H54 (cell line): Measurements from ENCODE around the gene PRSS22.

ENCODE experiments used
- DNase-seq: peaks from one replicate; pipeline ENCODE4 v3.0.0; 2011; ENCODE audit warnings: low spot score, mixed read lengths; ENCODE audit not compliant: insufficient read length
- FAIRE-seq: peaks from 3 replicates; lab custom pipeline; 2011; peaks lifted over from hg19 to GRCh38; lab: Jason Lieb, UNC
- POLR2A ChIP-seq: IDR thresholded peaks from 2 replicates; pipeline ENCODE4 v1.6.1; 2011; ENCODE audit warnings: low read depth, mild to moderate bottlenecking, low read length

The PRSS22 gene

DNA sequence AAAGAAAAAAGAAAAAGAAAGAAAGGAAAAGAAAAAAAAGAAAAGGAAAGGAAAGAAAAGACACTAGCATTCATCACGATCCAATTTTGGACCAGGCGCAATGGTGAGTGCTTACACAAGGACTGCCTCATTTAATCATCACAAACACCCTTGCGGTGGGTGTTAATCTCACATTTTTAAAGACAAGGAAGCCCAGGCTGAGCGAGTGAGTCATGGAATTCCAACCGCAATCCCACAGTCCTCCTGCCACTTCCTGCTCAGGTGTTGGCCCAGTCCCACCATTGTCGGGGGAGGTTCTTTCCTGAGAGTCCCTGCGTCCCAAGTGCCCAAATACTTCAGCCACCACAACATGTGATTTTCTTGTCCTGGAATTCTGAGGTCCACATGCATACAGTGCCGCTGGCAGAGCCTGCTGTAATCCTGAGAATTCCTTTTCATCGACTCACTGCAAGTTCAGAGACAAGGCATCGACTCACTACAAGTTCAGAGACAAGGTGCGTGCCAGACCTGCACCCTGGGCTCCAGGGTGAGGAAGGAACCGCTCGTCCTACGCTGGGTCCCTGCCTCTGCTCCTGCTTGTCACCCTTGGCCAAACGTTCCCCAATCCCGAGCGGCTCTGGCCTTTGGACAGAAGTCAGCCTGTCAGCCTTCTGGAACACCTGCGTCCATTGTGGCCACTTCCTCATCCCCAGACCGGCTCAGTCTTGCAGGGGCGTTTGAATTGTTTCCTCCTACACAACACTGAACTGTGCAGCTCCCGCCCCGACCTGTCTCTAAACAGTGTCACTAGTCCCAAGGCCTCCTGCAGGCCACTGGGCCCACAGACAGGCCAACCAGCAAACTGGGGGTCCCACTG, 22.1 kb downstream of the PRSS22 start:
- peak; percentile 93 for FAIRE-seq

DNA sequence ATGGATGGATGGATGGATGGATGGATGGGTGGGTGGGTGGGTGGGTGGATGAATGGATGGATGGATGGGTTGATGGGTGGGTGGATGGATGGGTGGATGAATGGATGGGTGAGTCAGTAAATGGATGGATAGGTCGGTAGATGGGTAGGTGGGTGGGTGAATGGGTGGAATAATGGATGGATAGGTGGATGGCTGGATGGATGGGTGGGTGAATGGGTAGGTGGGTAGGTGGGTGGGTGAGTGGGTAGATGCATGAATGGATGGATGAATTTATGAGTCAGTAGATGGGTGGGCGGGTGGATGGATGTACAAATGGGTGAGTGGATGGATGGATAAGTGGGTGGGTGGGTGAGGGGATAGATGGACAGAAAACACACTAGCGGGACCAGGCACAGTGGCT, 23.0 kb downstream of the PRSS22 start:
- DNase-seq (no peak), FAIRE-seq (no peak)
- no peak for TF ChIP-seq POLR2A

More for the DNA sequence above, 22.1 kb downstream of the PRSS22 start:
- peak; percentile 95 for DNase-seq
- TF ChIP-seq POLR2A: no peak

DNA sequence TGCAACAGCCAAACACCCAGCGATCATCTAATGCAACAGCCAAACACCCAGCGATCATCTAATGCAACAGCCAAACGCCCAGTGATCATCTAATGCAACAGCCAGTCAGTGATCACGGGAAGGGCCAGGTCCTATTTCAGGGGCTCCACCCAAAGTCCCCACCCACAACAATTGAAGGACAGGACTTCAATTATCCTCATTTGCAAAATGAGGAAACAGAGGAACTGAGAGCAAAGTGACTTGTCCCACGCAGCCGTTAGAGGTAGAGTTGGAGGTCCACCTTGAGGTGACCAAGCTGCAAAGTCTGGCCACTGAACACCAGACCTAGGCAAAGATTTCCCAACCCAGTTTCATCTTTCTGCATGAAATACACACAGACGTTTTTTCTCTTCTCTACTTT, 24.2 kb downstream of the PRSS22 start:
- no peak for DNase-seq
- FAIRE-seq: no peak
- no peak for TF ChIP-seq POLR2A

DNA sequence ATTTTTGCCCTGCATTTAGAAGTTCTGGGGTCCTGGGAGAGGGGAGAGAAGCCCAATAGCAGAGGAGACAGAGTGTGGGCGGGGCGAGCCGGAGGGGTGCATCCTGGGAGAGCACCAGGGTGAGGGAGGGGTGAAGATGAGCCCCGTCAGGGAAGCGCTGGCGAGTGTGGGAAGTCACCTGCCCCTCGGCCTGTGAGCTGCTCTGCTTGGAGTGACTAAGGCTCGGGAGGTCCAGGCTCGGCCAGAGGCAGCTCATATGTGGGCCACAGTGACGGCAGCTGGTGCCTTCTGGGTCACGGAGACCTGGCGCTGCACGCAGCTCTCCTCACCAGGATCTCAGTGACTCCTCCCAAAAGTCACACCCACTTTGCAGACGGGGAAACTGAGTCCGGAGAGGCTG, 26.8 kb downstream of the PRSS22 start:
- no peak for TF ChIP-seq POLR2A
- DNase-seq: no peak
- no peak for FAIRE-seq

DNA sequence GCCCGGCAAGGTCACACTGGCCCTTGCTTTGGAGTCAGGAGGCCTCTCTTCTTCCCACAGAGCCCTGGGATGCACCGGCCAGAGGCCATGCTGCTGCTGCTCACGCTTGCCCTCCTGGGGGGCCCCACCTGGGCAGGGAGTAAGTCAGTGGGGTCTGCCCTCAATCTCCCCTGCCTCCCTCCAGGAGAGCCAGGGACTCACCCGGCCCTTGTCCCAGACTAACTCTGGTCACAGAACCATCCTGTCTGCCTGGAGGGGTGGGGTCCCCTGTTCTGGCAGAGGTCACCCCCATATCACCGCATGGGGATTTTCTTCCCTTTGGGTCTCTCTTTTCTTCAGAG, 27.6 kb downstream of the PRSS22 start:
- no peak for FAIRE-seq
- no peak for TF ChIP-seq POLR2A
- no peak for DNase-seq

DNA sequence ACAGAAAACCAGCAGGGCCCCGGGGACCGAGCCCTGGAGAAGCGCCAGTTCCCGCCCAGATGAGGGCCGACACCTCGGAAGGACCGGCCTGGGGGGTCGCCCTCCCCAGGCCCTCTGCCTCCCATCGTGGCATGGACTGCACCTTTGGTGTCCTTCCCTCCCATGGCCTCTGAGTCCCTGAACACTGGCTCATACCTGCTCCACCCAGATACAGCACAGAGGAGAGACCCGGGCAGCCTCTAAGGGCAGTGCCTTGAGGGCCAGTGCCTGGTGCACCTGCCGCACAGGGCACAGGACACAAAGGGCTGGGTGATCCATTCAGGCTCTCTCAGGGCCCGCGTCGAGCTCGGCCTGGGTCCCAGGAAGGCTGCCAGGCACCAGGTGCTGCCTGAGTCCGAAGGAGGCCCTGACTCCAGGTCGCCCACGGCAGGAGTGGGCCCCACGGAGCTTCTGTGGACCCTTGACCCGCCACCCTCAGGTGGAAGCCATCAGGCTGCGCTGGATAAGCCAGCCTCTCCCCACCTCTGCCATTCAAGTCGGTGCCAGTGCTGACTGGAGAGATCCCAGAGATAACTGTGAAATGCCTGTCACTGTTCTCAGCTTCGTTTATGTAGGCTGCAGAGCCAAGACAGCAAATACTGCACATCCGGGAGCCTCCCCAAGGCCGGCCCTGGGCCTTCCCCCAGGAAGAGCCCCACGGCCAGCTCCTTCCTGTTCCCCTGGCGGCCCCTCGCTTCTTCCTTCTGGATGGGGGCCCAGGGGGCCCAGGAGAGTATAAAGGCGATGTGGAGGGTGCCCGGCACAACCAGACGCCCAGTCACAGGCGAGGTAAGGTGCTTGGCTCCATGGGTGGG, 28.2 kb downstream of the PRSS22 start, which contains the start of gene ZG16B:
ZG16B (plus strand) TSS at position 803 of the 854 bp plus-strand sequence. CDS start 139 bp downstream, outside the sequence.
- DNase-seq (no peak), FAIRE-seq (no peak)
- TF ChIP-seq POLR2A: no peak

DNA sequence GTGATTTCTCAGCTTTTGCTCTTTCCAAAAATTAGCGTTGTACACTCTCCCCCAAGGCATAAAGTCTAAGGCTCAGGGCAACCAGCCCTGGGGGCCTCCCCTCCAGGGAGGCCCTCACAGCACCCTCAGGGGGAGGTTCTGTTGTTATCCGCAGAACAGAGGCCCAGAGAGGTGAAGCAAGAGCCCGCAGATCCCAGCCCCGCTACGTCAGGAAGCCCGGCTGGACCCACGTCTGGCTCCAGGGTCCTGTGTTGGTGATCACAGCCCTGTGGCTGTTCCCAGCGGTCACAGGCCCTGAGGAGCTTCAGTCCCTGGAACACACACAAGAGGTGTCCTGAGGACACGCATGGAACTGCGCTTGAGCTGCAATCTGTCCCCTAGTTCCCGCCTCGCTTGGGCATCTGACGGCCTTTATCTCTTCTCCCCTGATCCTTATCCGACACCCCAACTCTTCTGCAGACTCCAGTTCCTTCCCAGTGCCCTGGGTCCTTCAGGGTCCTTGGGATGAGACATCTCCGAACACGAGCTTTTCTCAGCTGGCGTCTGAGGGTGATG, 29.0 kb downstream of the PRSS22 start:
- DNase-seq (no peak), FAIRE-seq (no peak)
- TF ChIP-seq POLR2A: no peak

DNA sequence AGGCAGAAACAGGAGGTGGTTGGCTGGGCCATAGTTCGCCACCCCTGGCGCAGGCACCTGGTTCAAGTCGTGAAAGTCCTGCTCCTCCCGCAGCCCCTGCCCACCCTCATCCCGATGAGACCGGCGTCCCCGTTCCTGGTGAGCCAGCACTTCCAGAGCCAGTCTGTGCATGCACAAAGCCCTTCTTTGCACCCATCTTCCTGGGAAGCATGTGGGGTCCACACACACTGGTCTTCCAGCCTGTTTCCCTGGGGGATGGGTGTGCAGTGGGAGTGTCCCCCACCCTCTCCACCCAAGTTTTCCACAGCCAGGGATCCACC, 29.5 kb downstream of the PRSS22 start:
- no peak for TF ChIP-seq POLR2A
- DNase-seq (no peak), FAIRE-seq (no peak)

DNA sequence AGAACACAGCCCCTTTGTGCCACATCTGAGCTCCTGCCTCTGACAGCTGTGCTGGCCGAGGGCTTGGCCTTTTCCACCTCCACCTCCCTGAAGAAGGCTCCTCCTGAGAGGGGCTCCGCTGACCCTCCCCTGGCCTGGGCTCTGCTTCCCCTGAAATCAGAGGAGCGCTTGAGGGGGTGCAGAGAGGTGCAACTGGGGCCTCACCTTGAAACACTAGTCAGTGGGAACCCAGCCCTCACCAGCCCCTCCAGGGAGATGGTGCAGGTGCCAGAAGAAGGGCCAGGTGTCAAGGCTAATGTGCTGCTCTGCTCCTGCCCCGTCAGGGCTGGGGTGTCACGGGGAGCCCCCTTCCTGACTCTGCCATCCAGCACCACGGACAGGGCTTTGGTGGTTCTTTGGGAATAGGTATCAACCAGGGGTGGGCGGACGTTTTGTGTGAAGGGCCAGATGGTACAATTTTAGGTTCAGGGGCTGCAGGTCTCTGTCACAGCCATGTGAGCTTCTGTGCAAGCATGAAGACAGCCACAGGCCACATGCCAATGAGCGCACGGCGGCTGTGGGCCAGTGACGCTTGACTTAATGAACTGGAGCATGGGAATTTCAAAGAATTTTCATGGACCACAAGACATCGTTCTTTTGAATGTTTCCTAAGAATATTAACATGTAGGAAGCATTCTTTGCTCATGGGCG, 30.0 kb downstream of the PRSS22 start:
- no peak for FAIRE-seq
- no peak for TF ChIP-seq POLR2A

DNA sequence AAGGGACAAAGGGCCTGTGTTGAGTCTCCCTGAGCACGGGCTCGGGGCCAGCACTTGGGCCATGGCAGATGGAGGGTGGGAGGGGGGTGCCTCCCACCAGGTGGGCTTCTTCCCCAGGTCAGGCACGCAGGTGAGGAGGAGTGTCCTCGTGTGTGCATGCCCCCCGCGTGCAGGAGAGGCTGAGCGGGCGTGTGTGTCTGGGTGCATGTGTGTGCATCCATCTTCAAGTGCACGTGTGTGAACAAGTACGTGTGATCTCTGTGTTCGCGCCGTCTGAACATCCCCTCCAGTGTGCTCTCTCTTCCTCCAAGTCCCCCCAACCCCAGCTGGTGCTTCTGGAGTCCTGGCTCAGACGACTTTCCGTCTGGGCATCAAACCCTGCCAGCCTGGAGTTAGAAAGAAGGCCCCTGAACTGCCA, 30.6 kb downstream of the PRSS22 start:
- TF ChIP-seq POLR2A: no peak
- DNase-seq (no peak), FAIRE-seq (no peak)

More for the DNA sequence above, 30.0 kb downstream of the PRSS22 start:
- no peak for DNase-seq

DNA sequence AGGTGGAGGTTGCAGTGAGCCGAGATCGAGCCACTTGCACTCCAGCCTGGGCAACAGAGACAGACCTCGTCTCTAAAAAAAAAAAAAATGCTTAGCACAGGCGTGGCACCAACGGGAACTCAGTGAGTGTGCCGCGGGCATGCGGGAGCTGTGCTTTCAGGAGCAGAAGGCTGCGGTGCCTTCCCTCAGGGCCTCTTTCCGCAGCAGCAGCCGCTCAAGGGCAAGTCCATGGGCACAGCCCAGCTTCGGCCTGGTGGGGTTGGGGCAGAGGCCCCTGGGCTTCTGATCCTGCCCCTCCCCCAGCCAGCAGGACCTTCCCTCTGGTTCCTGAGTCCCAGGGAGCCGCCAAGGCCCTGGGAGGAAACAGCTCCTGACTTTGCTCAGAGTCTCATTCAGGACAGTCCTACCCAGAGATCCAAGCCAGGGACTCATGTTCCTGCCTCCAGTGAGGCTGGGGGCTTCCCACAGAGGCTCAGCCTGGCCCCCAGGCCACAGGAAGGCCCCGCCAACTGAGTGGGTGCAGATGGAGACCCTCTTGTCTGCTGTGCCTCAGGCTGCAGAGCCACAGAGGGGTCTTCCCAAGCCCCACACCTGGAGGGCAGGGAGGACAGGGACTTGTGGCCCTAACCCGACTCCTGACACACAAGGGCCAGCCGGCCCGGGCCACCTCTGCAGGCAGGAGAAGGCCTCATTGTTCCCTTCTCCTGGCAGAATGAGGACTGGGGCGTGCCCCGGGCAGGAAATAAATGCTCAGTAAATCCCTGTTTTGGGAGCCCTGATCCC, 31.2 kb downstream of the PRSS22 start:
- TF ChIP-seq POLR2A: no peak
- FAIRE-seq: no peak
- no peak for DNase-seq

DNA sequence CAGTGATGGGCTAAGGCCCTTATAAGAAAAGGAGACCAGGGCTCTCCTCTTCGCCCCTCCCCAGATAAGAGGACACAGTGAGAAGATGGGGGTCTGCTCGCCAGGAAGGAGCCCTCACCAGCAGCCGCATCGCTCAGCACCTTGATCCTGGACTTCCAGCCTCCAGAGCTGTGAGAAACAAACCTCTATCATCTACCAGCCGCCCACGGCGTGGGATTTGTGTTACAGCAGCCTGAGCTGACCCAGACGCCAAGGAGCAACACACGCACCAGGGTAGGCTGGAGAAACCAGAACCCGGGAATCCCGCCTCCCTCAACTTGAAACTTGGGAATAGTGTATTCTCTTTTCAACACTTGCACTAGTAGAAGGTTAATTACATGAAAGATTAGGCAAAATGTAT, 32.1 kb downstream of the PRSS22 start:
- FAIRE-seq (no peak), DNase-seq (no peak)
- no peak for TF ChIP-seq POLR2A
